Progenitor cell of endocrine pancreas (in vitro differentiated cells): Measurements from ENCODE around the gene CABP1. TPM values are rescaled to one million over a fixed set of nuclear protein-coding genes. Genes with fewer than 3 reads are reported as not detected.
"Not testable (repeated sequence)": the region's sequence is repeated elsewhere in the genome, so short reads cannot be mapped to it uniquely, and the experiment has no call there.

Source experiments
- DNase-seq: peaks from one replicate; pipeline ENCODE4 v3.0.0; 2021; ENCODE audit warnings: low spot score; ENCODE audit not compliant: unreplicated experiment
- H3K27ac Mint-ChIP-seq: 2 replicates; pipeline ENCODE4 v1.8.0; 2021; ENCODE audit warnings: mild to moderate bottlenecking, moderate library complexity, mixed read lengths
- H3K27me3 Mint-ChIP-seq: 2 replicates; pipeline ENCODE4 v1.8.0; 2021; ENCODE audit warnings: mixed read lengths
- H3K36me3 Mint-ChIP-seq: 2 replicates; pipeline ENCODE4 v1.8.0; 2022; ENCODE audit warnings: mixed read lengths; ENCODE audit not compliant: insufficient read depth
- H3K4me1 Mint-ChIP-seq: 2 replicates; pipeline ENCODE4 v1.8.0; 2021; ENCODE audit warnings: low read depth, mixed read lengths
- H3K4me3 Mint-ChIP-seq: 2 replicates; pipeline ENCODE4 v1.8.0; 2021; ENCODE audit warnings: low read depth, mild to moderate bottlenecking, moderate library complexity, mixed read lengths
- H3K9me3 Mint-ChIP-seq: 2 replicates; pipeline ENCODE4 v1.8.0; 2021; ENCODE audit warnings: low read depth, mixed read lengths
- CTCF ChIP-seq: fragments of 200-600 bp; sonication (generic); IDR thresholded peaks from one replicate; pipeline ENCODE4 v1.5.0; 2021; ENCODE audit warnings: antibody characterized with exemption, mild to moderate bottlenecking; ENCODE audit not compliant: unreplicated experiment
- total RNA-seq: library from RNA; stranded (reverse); gene quantifications from 2 replicates; pipeline ENCODE4 v1.2.1, GENCODE V29; 2021

CABP1 gene
- total RNA-seq, 1 donor from 2014 or later: 0.19 TPM

GRCh38 chr12:120663741-120664140 is 23.3 kb downstream of the CABP1 start:
- Mint-ChIP-seq H3K36me3 (no peaks in the 10 kb centered on the region), H3K27me3 (peaks cover 21% of the 10 kb centered on the region), H3K4me3 (no peak overlapping the region), H3K9me3 (no peaks in the 10 kb centered on the region), H3K27ac (no peak overlapping the region), H3K4me1 (no peaks in the 10 kb centered on the region)
- no peak for TF ChIP-seq CTCF
- no peak for DNase-seq

- no peaks in the 10 kb centered on the region for H3K9me3 Mint-ChIP-seq
- no peaks in the 10 kb centered on the region for H3K36me3 Mint-ChIP-seq
- peak overlapping the region; percentile 34 for H3K27ac Mint-ChIP-seq
- H3K4me1 Mint-ChIP-seq: no peaks in the 10 kb centered on the region
- H3K4me3 Mint-ChIP-seq: no peak overlapping the region
- TF ChIP-seq CTCF: no peak
- no peak for DNase-seq
- H3K27me3 Mint-ChIP-seq: peaks cover 12% of the 10 kb centered on the region
Measured at GRCh38 chr12:120666571-120667390, 26.4 kb downstream of the CABP1 start.

- Mint-ChIP-seq H3K27ac (no peak overlapping the region), H3K4me3 (no peak overlapping the region), H3K4me1 (no peaks in the 10 kb centered on the region), H3K9me3 (no peaks in the 10 kb centered on the region), H3K27me3 (peaks cover 12% of the 10 kb centered on the region), H3K36me3 (no peaks in the 10 kb centered on the region)
- DNase-seq: no peak
- no peak for TF ChIP-seq CTCF
Measured at GRCh38 chr12:120668091-120668867, 27.9 kb downstream of the CABP1 start.

- Mint-ChIP-seq H3K27ac (no peak overlapping the region), H3K27me3 (peaks cover 12% of the 10 kb centered on the region), H3K4me1 (no peaks in the 10 kb centered on the region), H3K4me3 (no peak overlapping the region), H3K36me3 (no peaks in the 10 kb centered on the region), H3K9me3 (no peaks in the 10 kb centered on the region)
- TF ChIP-seq CTCF: no peak
- DNase-seq: no peak
Measured at GRCh38 chr12:120668868-120669840, 28.7 kb downstream of the CABP1 start.

GRCh38 chr12:120670237-120670636 is 29.8 kb downstream of the CABP1 start:
- H3K27ac Mint-ChIP-seq: not testable (repeated sequence)

More at GRCh38 chr12:120670237-120670636, 29.8 kb downstream of the CABP1 start:
- not testable (repeated sequence) for H3K9me3 Mint-ChIP-seq, H3K36me3 Mint-ChIP-seq, H3K4me1 Mint-ChIP-seq, DNase-seq, H3K4me3 Mint-ChIP-seq
- H3K27me3 Mint-ChIP-seq: peaks cover 12% of the 10 kb centered on the region
